Stomach (tissue), 9 donors: ENCODE measurements around the gene PIKFYVE. TPM values are rescaled to one million over a fixed set of nuclear protein-coding genes. Genes with fewer than 3 reads are reported as not detected.
"Not testable (repeated sequence)": the region's sequence is repeated elsewhere in the genome, so short reads cannot be mapped to it uniquely, and the experiment has no call there.

Source experiments
- DNase-seq, 2 donors: peaks; one replicate each; pipeline versions ENCODE4 v3.0.0 to v3.0.0-alpha.2; 2013 to 2019
- H3K27ac ChIP-seq, 5 donors: fragments of 200-600 bp in 4 of 5; sonication (generic) in 4 of 5; one replicate each; pipeline ENCODE4 v1.5.1; 2013 to 2019; ENCODE audit warnings: mild to moderate bottlenecking in 1 of 5, moderate library complexity in 1 of 5
- H3K27me3 ChIP-seq, 3 donors: fragments of 200-600 bp; sonication (generic); one replicate each; pipeline ENCODE4 v1.5.1; 2017 to 2019; ENCODE audit warnings: mixed run types in 1 of 3
- H3K36me3 ChIP-seq, 4 donors: fragments of 200-600 bp; sonication (generic); 1 replicate in 3 of 4; 2 replicates in 1 of 4; pipeline ENCODE4 v1.5.1; 2016 to 2019
- H3K4me1 ChIP-seq, 4 donors: fragments of 200-600 bp; sonication (generic); one replicate each; pipeline ENCODE4 v1.5.1; 2016 to 2019
- H3K4me3 ChIP-seq, 4 donors: fragments of 200-600 bp; sonication (generic) in 3 of 4; one replicate each; pipeline ENCODE4 v1.5.1; 2016 to 2019; ENCODE audit warnings: mild to moderate bottlenecking in 1 of 4
- H3K9me3 ChIP-seq, 4 donors: fragments of 200-600 bp; sonication (generic); one replicate each; pipeline ENCODE4 v1.5.1; 2016 to 2019
- EP300 ChIP-seq: sonication (generic); formaldehyde crosslinking; IDR thresholded peaks from one replicate; pipeline ENCODE4 v1.6.1; 2017; ENCODE audit warnings: antibody characterized with exemption
- POLR2A ChIP-seq, 4 donors: fragments of 450-650 bp; IDR thresholded peaks; one replicate each; pipeline ENCODE4 v1.6.1; 2016; ENCODE audit warnings: antibody characterized with exemption in 4 of 4, control low read depth in 2 of 4, mild to moderate bottlenecking in 1 of 4, moderate library complexity in 1 of 4
- POLR2AphosphoS5 ChIP-seq, 3 donors: sonication (generic); formaldehyde crosslinking; IDR thresholded peaks; one replicate each; pipeline ENCODE4 v1.6.1; 2016; ENCODE audit warnings: antibody characterized with exemption in 3 of 3
- WGBS, 5 donors: extraction: QIAGEN DNeasy Blood & Tissue Kit in 3 of 5; methylation state at CpG; one replicate each; pipeline versions ENCODE4 v1.1.5 to v1.1.7; 2013 to 2018; 5-methylcytosine and 5-hydroxymethylcytosine counted together
- intact Hi-C: fragments of 100-400 bp; cut with DNase I; formaldehyde crosslinking; loops from one replicate; pipeline ENCODE4 v1.15.1; 2023; ENCODE audit warnings: low total_unique reads
- polyA plus RNA-seq, 3 donors: library from polyadenylated mRNA; stranded (reverse); fragments of 200-250 nt; gene quantifications; one replicate each; pipeline ENCODE4 v1.2.3, GENCODE V29; 2013
- total RNA-seq, 5 donors: library from RNA; depleted of rRNA; stranded (reverse); fragments of >200 nt; gene quantifications; one replicate each; pipeline versions ENCODE4 v1.1.0 to v1.2.3, GENCODE V29; 2014 to 2016
- TF ChIP-seq, protein P1 (sequence below), 7 experiments: fragments of 450-650 bp in 4 of 7; fragments of 200-600 bp in 3 of 7; sonication (generic) in 3 of 7; IDR thresholded peaks; one replicate each; pipeline ENCODE4 v1.5.1; 2016 to 2019; ENCODE audit warnings: antibody characterized with exemption in 7 of 7, control low read depth in 2 of 7, mild to moderate bottlenecking in 1 of 7
- donor health status: healthy with polysubstance abuse.
- donor health status: Bipolar disorder and iron deficiency.
- donor health status: healthy.

Gene PIKFYVE
- total and polyA plus RNA-seq, 8 donors, result 3.0 to 42.8 (median 20.3) TPM

DNA sequence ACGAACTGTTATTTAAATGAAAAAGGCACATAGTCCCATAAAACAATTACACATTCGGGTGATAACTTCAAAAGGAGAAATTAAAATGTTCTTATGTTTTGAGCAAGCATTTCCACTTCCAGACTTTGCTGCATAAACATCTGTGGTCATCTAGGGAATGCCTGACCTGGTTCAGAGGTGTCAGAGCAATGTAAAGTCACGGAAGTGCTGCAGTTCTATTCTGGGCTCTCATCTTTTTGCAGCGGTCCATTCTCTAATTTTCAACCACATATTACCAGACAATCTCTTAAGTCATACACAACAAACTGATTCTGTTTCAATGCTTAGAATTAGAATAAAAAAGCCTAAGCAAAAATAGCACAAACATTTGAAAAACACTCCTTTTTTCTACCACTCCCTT, 118.6 kb downstream of the PIKFYVE start:
- H3K27me3 ChIP-seq, result no peaks in the 10 kb centered on the region
- no peak for TF ChIP-seq EP300
- TF ChIP-seq POLR2A (IDR thresholded peaks at IDR 0.05), result no peak
- TF ChIP-seq, protein P1, sequence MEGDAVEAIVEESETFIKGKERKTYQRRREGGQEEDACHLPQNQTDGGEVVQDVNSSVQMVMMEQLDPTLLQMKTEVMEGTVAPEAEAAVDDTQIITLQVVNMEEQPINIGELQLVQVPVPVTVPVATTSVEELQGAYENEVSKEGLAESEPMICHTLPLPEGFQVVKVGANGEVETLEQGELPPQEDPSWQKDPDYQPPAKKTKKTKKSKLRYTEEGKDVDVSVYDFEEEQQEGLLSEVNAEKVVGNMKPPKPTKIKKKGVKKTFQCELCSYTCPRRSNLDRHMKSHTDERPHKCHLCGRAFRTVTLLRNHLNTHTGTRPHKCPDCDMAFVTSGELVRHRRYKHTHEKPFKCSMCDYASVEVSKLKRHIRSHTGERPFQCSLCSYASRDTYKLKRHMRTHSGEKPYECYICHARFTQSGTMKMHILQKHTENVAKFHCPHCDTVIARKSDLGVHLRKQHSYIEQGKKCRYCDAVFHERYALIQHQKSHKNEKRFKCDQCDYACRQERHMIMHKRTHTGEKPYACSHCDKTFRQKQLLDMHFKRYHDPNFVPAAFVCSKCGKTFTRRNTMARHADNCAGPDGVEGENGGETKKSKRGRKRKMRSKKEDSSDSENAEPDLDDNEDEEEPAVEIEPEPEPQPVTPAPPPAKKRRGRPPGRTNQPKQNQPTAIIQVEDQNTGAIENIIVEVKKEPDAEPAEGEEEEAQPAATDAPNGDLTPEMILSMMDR (IDR thresholded peaks at IDR 0.05), result no peak
- TF ChIP-seq POLR2AphosphoS5 (IDR thresholded peaks at IDR 0.05), result no peak
- no peak overlapping the region for H3K27ac ChIP-seq
- no peaks in the 10 kb centered on the region for H3K36me3 ChIP-seq
- 58 to 72% (median 68%) methylated on average over 4 of the region's 4 CpGs for whole genome bisulfite sequencing, 5 donors
- no peak overlapping the region for H3K4me3 ChIP-seq
- no peaks in the 10 kb centered on the region for H3K9me3 ChIP-seq
- DNase-seq, result no peak
- intact Hi-C loops, result no loop called here
- H3K4me1 ChIP-seq, result no peaks in the 10 kb centered on the region

DNA sequence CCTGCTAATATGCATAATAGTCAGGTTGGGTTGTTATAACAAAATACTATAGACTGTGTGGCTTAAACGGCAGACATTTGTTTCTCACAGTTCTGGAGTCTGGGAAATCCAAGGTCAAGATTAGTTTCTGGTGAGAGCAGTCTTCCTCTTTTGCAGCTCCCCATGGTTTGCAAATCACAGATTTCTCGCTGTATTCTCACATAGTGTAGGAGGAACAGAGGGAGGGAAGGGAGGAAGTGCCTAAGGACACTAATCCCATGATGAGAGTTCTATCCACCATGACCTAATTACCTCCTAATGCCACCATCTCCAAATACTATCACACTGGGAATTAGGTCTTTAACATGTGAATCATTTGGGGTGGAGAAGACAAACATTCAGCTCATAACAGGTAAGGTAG, 120.5 kb downstream of the PIKFYVE start:
- intact Hi-C loops, result no loop called here
- H3K27ac ChIP-seq, result no peak overlapping the region
- no peak for DNase-seq
- no peaks in the 10 kb centered on the region for H3K36me3 ChIP-seq
- no peaks in the 10 kb centered on the region for H3K4me1 ChIP-seq
- TF ChIP-seq EP300 (no peak), POLR2A (IDR thresholded peaks at IDR 0.05) (no peak), POLR2AphosphoS5 (IDR thresholded peaks at IDR 0.05) (no peak)
- TF ChIP-seq, protein P1 (IDR thresholded peaks at IDR 0.05), result no peak
- WGBS, 5 donors, result 20 to 38% (median 26%) methylated on average over 2 of the region's 2 CpGs
- no peaks in the 10 kb centered on the region for H3K9me3 ChIP-seq
- H3K4me3 ChIP-seq, result no peak overlapping the region
- no peaks in the 10 kb centered on the region for H3K27me3 ChIP-seq

DNA sequence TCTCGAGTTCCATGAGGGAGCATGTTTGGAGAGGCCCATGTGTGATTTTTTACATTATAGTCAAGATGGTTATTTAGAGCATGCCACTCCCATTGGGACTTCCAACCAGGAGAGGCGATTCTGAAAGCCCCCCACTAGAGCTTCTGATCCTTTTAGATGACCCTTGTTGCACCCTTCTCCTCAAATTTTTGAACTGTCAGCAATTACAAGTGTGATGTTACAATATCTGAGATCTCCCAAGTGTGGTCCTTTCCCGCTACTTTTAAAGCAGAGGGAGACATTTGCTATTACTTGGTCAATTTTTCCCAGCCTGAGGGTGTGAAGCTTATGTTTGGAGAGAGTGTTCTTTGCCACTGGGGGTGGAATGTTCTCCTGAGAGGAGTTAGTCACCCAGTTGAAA, 123.9 kb downstream of the PIKFYVE start:
- intact Hi-C loops, result no loop called here
- no peak for TF ChIP-seq EP300
- no peak for TF ChIP-seq POLR2AphosphoS5 (IDR thresholded peaks at IDR 0.05)
- no peak for TF ChIP-seq POLR2A (IDR thresholded peaks at IDR 0.05)
- TF ChIP-seq, protein P1 (IDR thresholded peaks at IDR 0.05), result no peak
- DNase-seq, result no peak
- Histone ChIP-seq H3K4me3 (no peak overlapping the region), H3K9me3 (peaks cover 0 to 26% (median 14%) of the 10 kb centered on the region in 4 donors), H3K4me1 (no peaks in the 10 kb centered on the region), H3K27me3 (no peaks in the 10 kb centered on the region), H3K27ac (no peak overlapping the region), H3K36me3 (no peaks in the 10 kb centered on the region)
- WGBS, 5 donors, result 77 to 87% (median 85%) methylated on average over 3 of the region's 3 CpGs

DNA sequence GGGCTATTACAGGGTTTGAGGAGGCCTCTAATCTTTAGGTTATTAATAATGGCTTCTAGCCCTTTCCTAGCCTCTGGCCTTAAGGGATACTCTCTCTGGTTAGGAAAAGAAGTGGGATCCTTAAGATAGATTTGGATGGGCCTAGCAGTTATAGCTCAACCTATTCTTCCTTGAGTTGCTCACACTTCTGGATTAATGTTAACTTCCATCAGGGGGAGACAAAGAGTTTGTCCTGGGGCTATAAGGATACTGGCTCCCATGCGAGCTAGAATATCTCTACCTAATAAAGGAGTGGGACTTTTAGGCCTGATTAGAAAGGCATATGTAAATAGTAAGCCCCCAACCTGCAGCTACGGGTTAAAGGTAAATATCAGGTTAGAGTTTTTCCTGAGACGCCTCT, 126.2 kb downstream of the PIKFYVE start:
- H3K9me3 ChIP-seq, result peaks cover 0 to 34% (median 22%) of the 10 kb centered on the region in 4 donors
- no peaks in the 10 kb centered on the region for H3K27me3 ChIP-seq
- no peak overlapping the region for H3K27ac ChIP-seq
- no peak for DNase-seq
- TF ChIP-seq POLR2A (IDR thresholded peaks at IDR 0.05), result no peak
- no peak for TF ChIP-seq POLR2AphosphoS5 (IDR thresholded peaks at IDR 0.05)
- no peak for TF ChIP-seq EP300
- TF ChIP-seq, protein P1 (IDR thresholded peaks at IDR 0.05), result no peak
- H3K36me3 ChIP-seq, result no peaks in the 10 kb centered on the region
- WGBS, 5 donors, result 55 to 77% (median 58%) methylated on average over 3 of the region's 3 CpGs
- intact Hi-C loops, result no loop called here
- no peaks in the 10 kb centered on the region for H3K4me1 ChIP-seq
- H3K4me3 ChIP-seq, result no peak overlapping the region

DNA sequence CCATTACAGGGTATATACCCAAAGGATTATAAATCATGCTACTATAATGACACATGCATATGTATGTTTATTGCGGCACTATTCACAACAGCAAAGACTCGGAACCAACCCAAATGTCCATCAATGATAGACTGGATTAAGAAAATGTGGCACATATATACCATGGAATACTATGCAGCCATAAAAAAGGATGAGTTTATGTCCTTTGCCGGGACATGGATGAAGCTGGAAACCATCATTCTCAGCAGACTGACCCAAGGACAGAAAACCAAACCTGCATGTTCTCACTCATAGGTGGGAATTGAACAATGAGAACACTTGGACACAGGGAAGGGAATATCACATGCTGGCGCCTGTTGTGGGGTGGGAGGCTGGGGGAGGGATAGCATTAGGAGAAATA, 130.7 kb downstream of the PIKFYVE start:
- H3K4me3 ChIP-seq, DNase-seq, H3K36me3 ChIP-seq, H3K27me3 ChIP-seq, intact Hi-C loops, H3K27ac ChIP-seq, H3K4me1 ChIP-seq: not testable (repeated sequence)
- WGBS, 5 donors, result 89 to 99% (median 96%) methylated on average over 4 of the region's 4 CpGs
- peaks cover 0 to 34% (median 22%) of the 10 kb centered on the region in 4 donors for H3K9me3 ChIP-seq
